GM15510 (cell line): ENCODE measurements around the gene RIOK2.

Experiments
- POLR2A ChIP-seq: IDR thresholded peaks from 3 replicates; pipeline ENCODE4 v1.6.1; 2011; ENCODE audit warnings: borderline replicate concordance; ENCODE audit not compliant: insufficient read length; ENCODE audit errors: extremely low read depth

RIOK2 gene

DNA sequence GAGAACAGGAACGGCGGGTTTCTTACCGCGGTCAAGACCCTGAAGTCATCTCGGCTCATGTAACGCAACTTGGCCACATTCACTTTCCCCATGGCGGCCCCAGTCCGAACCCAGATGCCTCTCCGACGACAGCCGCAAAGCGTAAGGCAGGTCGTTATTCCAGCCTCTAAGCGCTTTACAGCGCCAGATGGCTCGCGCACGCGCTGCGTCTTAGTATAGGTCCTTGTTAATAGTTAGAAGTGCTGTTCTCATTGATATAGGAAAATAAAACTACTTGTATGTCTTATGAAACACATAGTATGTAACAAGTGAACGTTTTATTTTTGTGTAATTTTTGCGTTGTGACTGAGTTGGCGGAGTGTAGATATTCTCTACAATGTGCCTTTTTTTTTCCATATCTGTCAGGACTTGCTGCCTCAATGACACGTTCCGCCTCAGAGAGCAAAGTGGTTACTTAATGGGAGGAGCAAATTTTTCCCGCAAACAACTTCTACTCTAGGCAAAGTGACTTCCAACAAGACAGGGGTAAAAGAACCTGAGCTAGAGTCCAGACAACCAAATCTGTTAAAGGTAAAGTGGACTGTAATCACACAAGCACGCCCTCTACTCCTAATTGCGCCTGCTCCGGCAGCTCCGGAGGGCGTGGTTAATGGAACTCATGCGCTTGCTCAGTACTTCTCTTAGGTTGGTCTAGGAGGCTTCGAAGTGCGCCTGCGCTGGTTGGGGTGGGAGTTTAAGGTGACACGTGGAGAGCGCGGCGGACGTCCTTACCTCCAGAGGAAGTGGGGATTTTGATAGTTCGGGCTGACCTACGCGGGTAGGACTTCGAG, at the start of gene RIOK2:
Gene RIOK2, minus strand, starts transcription at position 148 of the 830 bp plus-strand sequence. Its CDS starts 56 bp downstream, at position 92.
- TF ChIP-seq POLR2A = peak; percentile 75

- no peak for TF ChIP-seq POLR2A
Observed at GRCh38 chr5:97231025-97231636, 48.1 kb upstream of the RIOK2 start.

DNA sequence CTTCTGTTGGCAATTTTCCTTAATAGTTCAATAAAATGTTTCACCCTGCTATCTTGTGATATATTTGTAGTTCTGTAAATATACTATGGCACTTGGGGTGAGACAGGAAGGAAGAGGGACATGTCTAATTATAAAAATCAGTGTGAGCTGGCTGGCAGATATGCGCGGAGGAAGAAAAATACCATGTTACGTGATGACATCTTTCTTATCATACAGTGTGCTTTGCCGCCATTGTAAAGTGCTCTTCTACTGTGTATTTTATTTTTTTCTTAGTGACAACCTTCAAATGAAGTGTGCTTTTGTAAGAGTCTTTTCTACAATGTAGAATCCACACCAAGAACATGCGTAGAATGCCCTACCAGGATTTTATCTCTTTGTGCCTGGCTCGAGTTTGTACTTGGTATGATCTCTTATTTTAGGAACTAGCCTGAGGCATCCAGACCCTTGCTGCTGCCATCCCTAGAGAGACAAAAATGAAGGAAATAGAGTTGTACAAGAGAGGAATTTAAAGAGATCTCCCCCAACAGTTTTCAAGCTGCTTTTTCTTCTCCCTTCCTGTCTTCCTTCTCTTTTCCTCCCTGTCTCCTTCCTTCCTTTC, 46.7 kb upstream of the RIOK2 start:
- TF ChIP-seq POLR2A = no peak

- TF ChIP-seq POLR2A = no peak
Observed at GRCh38 chr5:97229196-97229595, 46.1 kb upstream of the RIOK2 start.

DNA sequence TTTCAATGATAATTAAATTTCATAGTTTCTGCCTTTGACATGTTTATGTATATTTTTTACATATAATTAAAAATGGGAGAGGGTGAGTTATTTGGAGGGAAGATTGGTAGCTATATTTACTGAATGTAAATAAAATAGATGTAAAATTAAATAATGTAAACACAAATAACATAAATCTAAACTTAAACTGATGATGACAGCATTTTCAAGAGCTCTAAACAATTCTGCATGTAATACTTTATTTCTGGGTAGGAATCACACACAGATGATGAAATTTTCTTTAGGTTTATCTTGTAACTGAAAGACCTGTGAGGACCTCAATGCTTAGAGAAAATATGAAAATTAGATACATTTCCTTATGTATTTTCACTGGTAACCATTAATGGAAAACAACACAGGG, 42.2 kb upstream of the RIOK2 start:
- no peak for TF ChIP-seq POLR2A

DNA sequence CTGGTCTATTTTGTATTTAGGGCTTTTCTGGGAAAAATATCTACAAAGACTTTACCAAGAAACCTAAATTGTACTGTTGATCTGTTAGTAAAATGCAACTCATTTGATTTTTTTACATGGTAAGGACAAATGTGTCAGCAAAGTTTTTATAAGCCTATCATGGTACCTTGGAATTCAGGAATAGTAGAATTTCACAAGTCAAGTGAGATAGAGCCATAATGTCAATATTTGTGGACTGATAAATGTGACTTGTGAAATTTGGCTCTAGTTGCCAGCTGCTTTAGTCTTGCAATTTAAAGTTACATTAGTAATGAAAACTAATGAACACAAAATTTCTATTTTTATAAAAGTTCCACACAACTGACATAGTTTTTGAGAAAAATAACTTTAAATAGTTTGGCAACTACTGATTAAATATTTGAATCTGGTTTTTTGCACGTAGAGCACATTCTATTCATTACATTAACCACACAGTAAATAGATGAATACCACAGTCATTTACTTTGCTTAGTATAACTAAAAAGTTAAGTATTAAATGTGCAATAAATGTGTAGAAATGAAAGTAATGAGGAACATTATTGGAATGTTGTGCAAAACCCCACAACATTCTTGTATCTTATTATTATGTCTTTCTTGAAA, 41.2 kb upstream of the RIOK2 start:
- no peak for TF ChIP-seq POLR2A

DNA sequence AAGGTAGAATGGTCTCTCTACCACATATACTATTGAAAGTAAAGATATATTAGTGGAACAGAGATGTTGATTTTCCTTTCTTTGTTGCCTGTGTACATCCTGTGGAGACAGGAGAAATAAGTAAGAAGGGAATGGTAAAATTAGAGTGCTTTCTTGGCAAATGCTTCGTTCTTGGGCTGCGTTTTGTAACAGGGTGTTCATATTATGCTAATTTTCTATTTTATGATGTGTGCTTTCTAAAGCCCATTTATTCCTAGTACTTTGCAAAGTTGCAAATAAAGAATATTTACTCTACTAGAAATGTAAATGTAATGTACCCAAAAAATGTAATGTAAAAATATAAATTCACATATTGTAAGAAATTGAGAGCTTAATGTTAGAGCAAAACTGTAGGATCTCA, 40.5 kb upstream of the RIOK2 start:
- no peak for TF ChIP-seq POLR2A

GRCh38 chr5:97209343-97209742, 26.3 kb upstream of the RIOK2 start:
- TF ChIP-seq POLR2A = no peak

DNA sequence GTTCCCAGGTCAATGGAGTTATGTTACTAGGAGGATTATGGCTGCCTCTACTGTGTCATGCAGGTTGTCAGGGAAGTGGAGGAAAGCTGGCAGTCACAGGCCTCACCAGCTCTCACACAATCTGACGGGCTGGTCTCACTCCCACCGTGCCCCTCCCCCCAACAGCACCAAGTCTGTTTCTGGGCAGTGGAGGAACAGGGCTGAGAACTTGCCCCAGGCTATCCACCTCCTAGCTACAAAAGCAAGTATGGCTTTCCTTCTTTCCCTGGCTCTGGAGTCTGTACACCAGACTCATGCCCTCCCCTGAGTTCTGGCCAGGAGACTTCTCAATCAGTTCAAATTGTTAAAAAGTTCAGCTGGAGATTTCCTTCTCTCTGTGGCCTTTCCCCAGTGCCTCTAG, 25.7 kb upstream of the RIOK2 start:
- no peak for TF ChIP-seq POLR2A

- no peak for TF ChIP-seq POLR2A
Observed at GRCh38 chr5:97208184-97208713, 25.2 kb upstream of the RIOK2 start.

DNA sequence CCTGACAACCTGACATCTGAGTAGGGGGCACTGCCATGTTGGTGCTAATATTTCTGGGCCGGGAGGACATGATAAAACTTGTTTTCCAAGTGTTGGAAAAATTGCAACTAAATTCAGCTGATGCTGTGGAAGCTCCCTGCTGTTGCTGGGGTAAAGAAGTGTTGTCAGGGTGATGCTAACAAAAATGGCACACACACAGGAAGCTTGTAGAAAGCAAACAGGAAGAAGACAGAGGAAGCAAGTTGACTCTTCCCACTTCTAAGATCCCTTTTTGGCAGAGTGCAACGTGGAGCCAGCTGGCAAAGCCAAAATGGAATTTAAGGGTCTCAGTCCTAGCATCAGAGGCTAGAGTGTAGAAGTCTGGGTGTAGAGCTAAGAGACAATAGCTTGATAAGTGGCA, 11.3 kb upstream of the RIOK2 start:
- no peak for TF ChIP-seq POLR2A

- no peak for TF ChIP-seq POLR2A
Observed at GRCh38 chr5:97193355-97193688, 10.3 kb upstream of the RIOK2 start.

- TF ChIP-seq POLR2A = no peak
Observed at GRCh38 chr5:97192580-97193354, 9.7 kb upstream of the RIOK2 start.

GRCh38 chr5:97191893-97192292, 8.8 kb upstream of the RIOK2 start:
- TF ChIP-seq POLR2A = no peak

GRCh38 chr5:97183930-97184213, 825 bp upstream of the RIOK2 start:
- TF ChIP-seq POLR2A = no peak
